Tibial nerve (tissue), 4 donors: ENCODE measurements around the gene CIAO2B.
A peak's percentile ranks its signal among the peaks of the same experiment; 100 is the strongest.

ENCODE experiments used
- CTCF ChIP-seq, 5 experiments: fragments of 200-600 bp in 3 of 5; fragments of 450-650 bp in 2 of 5; sonication (generic) in 3 of 5; IDR thresholded peaks; one replicate each; pipeline ENCODE4 v1.5.1; 2016 to 2019; ENCODE audit warnings: antibody characterized with exemption in 5 of 5, mild to moderate bottlenecking in 3 of 5, moderate library complexity in 2 of 5
- EP300 ChIP-seq, 2 donors: sonication (generic); formaldehyde crosslinking; IDR thresholded peaks; one replicate each; pipeline ENCODE4 v1.6.1; 2017; ENCODE audit warnings: antibody characterized with exemption in 2 of 2, mild to moderate bottlenecking in 1 of 2
- POLR2A ChIP-seq, 2 donors: fragments of 450-650 bp; IDR thresholded peaks; one replicate each; pipeline ENCODE4 v1.6.1; 2017; ENCODE audit warnings: antibody characterized with exemption in 2 of 2, mild to moderate bottlenecking in 2 of 2, moderate library complexity in 2 of 2

GRCh38 chr16:66954097-66954659, 20.0 kb upstream of the CIAO2B start:
- TF ChIP-seq CTCF (IDR thresholded peaks at IDR 0.05), result peak; percentile 59 to 81 (median 67)
- TF ChIP-seq POLR2A (IDR thresholded peaks at IDR 0.05), result no peak
- no peak for TF ChIP-seq EP300 (IDR thresholded peaks at IDR 0.05)
